ENCODE measurements around the gene SH3BP5L. TPM values are rescaled to one million over a fixed set of nuclear protein-coding genes. Genes with fewer than 3 reads are reported as not detected.

Gene SH3BP5L
- total RNA-seq: 18.5 and 26.3 TPM in 2 replicates

DNA sequence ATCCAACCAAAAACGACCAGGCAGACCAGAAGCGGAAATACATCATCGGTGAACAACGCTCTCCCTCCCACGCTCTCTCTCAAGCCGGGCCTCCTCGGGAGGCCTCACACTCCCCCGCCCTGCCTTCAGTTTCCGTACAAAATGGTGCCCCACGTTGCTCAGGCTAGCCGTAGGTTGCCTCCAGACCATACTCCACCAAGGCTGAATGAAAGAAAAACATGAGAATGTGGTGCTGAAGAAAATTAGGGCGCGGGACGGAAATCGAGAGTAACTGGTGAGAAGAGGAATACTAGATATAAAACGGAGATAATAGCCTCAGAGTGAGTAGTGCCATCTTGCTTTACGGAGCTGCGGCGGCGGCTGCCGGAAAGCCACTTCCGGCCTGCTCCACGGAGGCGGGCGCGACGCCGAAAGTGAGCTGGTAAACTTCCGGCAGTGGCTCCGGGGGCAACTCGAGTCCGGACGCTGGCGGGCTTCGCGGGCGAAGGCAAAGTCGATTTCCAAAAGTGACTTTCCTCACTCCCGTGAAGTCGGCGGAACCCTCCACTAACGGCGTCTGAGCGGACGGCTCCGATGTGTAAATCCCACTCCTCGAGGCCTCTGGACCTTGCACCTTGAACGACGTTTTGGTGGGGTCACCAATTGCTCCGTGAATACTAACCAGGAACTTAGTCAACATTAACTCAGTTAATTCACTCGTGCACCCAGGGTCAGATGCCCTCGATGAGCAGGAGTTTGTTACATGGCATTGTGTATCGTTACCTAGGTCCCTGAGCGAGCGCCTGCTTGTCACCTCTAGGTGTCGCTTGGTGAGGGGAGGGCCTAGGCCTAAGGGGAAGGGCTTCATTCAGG is at the start of gene SH3BP5L:
Gene SH3BP5L, minus strand, starts transcription at position 7 of the 852 bp plus-strand sequence. CDS start 980 bp downstream, outside the sequence.

DNA sequence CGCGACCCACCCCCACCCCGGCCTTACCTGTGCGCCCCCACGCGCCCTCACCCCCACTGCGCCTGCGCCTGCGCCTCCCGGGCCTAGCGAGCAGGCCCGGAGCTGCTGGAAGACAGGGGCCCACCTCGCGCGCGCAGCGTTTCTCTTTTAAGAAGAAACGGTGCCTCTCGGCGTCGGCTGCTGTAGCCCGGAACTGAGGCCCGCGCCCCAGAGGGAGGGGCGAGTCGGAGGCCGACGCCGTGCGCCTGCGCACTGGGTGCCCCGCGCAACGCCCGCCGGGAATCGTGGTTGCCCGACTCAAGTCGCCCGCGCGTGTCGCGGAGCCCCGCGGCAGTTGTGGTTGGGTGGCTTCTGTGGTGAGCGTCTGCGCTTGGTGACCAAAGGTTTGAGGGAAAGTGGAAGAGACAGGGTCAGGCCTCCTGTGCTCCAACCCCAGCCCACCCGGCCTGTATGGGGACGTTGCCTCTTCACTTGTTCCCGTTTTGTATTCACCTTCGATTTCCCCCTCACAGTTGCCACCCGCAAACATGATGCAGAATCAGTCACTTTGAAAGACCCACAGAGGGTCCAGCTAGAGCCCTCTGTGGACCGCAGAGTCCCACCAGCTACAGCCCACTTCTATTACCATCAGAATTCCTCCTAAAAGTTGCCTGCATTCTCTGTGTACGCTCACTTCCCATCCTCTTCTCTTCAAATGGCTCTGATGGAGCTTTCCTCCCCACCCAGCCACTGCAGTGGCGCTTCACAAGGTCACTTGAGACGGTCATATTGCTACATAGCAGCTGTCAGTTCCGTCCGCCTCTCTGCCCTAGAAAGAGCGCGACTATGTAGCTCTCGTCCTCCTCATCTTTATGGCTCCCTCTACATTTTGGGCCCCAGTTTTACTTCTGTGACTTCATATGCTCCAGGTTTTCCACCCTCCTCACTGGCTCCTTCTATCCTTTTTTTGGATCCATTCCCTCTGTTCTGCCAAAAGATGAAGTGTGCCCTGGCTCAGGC is 33.5 kb upstream of the SH3BP5L start, which contains the start of gene ZNF692:
Gene ZNF692, minus strand, starts transcription at position 195 of the 999 bp plus-strand sequence. CDS start 776 bp downstream, outside the sequence.

DNA sequence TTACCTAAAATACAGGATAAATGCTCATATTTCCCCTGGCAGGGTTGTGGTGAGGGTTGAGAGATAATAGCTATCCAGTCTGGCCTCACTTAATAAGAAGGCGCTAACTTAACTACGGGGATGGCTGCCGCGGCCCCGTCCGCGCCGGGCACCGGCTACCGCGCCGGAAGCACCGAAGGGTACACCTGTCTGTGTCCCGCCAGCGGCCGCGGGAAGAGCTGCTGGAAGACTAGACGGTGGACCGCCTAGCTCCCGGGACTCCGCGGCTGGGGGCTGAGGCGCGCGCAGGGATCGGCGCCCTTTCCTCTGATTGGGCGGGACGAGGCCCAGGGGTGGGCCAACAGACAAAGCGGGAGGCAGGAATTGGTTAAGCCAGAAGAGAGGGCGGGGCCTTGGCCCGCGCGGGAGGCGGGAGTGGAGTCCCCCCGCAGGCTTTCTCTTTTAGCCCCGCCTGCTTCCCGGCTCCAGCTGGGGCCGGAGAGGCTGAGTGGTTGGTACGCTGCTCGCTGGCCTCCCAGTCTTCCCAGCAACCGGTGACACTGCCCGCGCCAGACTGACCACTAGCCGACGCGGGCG is 12.2 kb upstream of the SH3BP5L start, which contains the start of gene ZNF672:
Gene ZNF672, plus strand, starts transcription at position 444 of the 576 bp plus-strand sequence. CDS start 9,051 bp downstream, outside the sequence.

Other genes starting within 250 kb of the SH3BP5L start
- gene OR2T10, start 228.2 kb downstream of the SH3BP5L start, total RNA-seq: not detected in 2 replicates
- gene OR2T11, start 190.8 kb downstream of the SH3BP5L start, total RNA-seq: not detected in 2 replicates
- not detected in 2 replicates for gene OR2T35, start 180.6 kb downstream of the SH3BP5L start, total RNA-seq
- not detected in 2 replicates for gene OR2T27, start 170.4 kb downstream of the SH3BP5L start, total RNA-seq
- gene OR14I1, start 123.1 kb downstream of the SH3BP5L start, total RNA-seq: not detected in 2 replicates
- not detected in 2 replicates for gene LYPD8, start 70.2 kb downstream of the SH3BP5L start, total RNA-seq
- 22.2 and 23.7 TPM in 2 replicates for gene ZNF672, start 12.3 kb upstream of the SH3BP5L start, total RNA-seq
- gene ZNF692, start 33.2 kb upstream of the SH3BP5L start, total RNA-seq: 5.2 and 10.8 TPM in 2 replicates
- 2.1 and 7.3 TPM in 2 replicates for gene PGBD2, start 80.3 kb upstream of the SH3BP5L start, total RNA-seq

Measured in epithelial cell of alveolus of lung (primary cell).